Testis (tissue), 3 donors: ENCODE data around the gene MEGF9. TPM values are rescaled to one million over a fixed set of nuclear protein-coding genes. Genes with fewer than 3 reads are reported as not detected.
"Not testable (repeated sequence)": the region's sequence is repeated elsewhere in the genome, so short reads cannot be mapped to it uniquely, and the experiment has no call there.

ENCODE experiments used
- DNase-seq: peaks from one replicate; pipeline ENCODE4 v3.0.0-alpha.2; 2019
- H3K27ac ChIP-seq, 2 donors: fragments of 200-600 bp; sonication (generic); one replicate each; pipeline ENCODE4 v1.5.1; 2019
- H3K27me3 ChIP-seq: fragments of 200-600 bp; sonication (generic); one replicate; pipeline ENCODE4 v1.5.1; 2019
- H3K36me3 ChIP-seq: fragments of 200-600 bp; sonication (generic); one replicate; pipeline ENCODE4 v1.5.1; 2017; ENCODE audit warnings: low read depth; ENCODE audit errors: missing control alignments
- H3K4me1 ChIP-seq: fragments of 200-600 bp; sonication (generic); one replicate; pipeline ENCODE4 v1.5.1; 2019
- H3K4me3 ChIP-seq, 2 donors: fragments of 200-600 bp; sonication (generic); one replicate each; pipeline ENCODE4 v1.5.1; 2017 to 2019
- H3K9me3 ChIP-seq: fragments of 200-600 bp; sonication (generic); one replicate; pipeline ENCODE4 v1.5.1; 2017
- CTCF ChIP-seq, 3 experiments: fragments of 450-650 bp in 2 of 3; fragments of 200-600 bp in 1 of 3; sonication (generic) in 1 of 3; IDR thresholded peaks; one replicate each; pipeline ENCODE4 v1.5.1; 2016 to 2019; ENCODE audit warnings: antibody characterized with exemption in 3 of 3, mild to moderate bottlenecking in 2 of 3, moderate library complexity in 1 of 3
- POLR2A ChIP-seq: fragments of 450-650 bp; IDR thresholded peaks from one replicate; pipeline ENCODE4 v1.6.1; 2017; ENCODE audit warnings: antibody characterized with exemption, mild to moderate bottlenecking, moderate library complexity
- WGBS, 2 donors: methylation state at CpG; one replicate each; pipeline ENCODE4 v1.1.5; 2018; 5-methylcytosine and 5-hydroxymethylcytosine counted together
- intact Hi-C: fragments of 100-400 bp; cut with DNase I; formaldehyde crosslinking; loops from one replicate; pipeline ENCODE4 v1.15.1; 2023; ENCODE audit warnings: low total_unique reads
- polyA plus RNA-seq: library from polyadenylated mRNA; stranded (reverse); fragments of 350-450 nt; fragmentation: Illumina TruSeq; extraction: RNeasy Lipid Tissue Mini Kit (QIAGEN cat#74804); gene quantifications from one replicate; pipeline ENCODE4 v1.2.3, GENCODE V29; 2014; ENCODE audit warnings: low read depth, low replicate concordance; ENCODE audit not compliant: insufficient read depth
- total RNA-seq, 2 donors: library from RNA; depleted of rRNA; stranded (reverse); fragments of >200 nt; gene quantifications; one replicate each; pipeline ENCODE4 v1.2.3, GENCODE V29; 2016

MEGF9 gene
- total and polyA plus RNA-seq, 3 donors from 2014 or later, result 7.2 to 8.5 (median 8.2) TPM

DNA sequence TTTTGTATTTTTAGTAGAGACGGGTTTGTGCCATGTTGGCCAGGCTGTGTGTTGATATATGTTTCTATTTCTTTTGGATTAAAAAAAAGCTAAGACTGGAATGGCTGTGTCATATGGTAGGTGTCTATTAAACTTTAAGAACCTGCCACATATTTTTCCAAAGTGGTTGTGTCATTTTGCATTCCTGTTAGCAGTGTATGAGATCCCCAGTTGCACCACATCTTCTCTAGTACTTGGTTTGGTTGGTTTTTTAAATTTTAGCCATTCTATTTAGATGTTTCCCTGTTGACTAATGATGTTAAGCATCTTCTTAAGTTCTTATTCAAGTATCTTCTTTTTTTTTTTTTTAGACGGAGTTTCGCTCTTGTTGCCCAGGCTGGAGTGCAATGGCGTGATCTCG is 36.2 kb upstream of the MEGF9 start:
- no peak for DNase-seq
- Histone ChIP-seq H3K36me3 (no peaks in the 10 kb centered on the region), H3K27ac (no peak overlapping the region), H3K4me1 (no peaks in the 10 kb centered on the region), H3K27me3 (no peaks in the 10 kb centered on the region), H3K9me3 (no peaks in the 10 kb centered on the region), H3K4me3 (no peak overlapping the region)
- intact Hi-C loops, result no loop called here
- WGBS, 2 donors, result 87 to 91% methylated on average over 5 of the region's 5 CpGs
- TF ChIP-seq POLR2A (no peak), CTCF (IDR thresholded peaks at IDR 0.05) (no peak)

DNA sequence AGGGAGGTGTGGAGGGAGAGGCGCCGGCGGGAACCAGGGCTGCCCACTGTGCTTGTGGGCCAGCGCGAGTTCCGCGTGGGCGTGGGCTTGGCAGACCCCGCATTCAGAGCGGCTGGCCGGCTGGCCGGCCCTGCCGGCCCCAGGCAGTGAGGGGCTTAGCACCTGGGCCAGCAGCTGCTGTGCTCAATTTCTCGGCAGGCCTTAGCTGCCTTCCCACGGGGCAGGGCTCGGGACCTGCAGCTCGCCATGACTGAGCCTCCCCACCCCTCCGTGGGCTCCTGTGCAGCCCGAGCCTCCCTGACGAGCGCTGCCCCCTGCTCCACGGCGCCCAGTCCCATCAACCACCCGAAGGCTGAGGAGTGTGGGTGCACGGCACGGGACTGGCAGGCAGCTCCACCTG is 32.1 kb upstream of the MEGF9 start:
- H3K4me1 ChIP-seq, H3K27me3 ChIP-seq, H3K36me3 ChIP-seq, intact Hi-C loops, H3K9me3 ChIP-seq, DNase-seq, H3K27ac ChIP-seq: not testable (repeated sequence)
- H3K4me3 ChIP-seq, result peak overlapping the region; percentile 6 to 29
- WGBS, 2 donors, result 58% methylated on average over 21 of the region's 26 CpGs; no CpG with 5 or more reads in 1 of the 2 donors

GRCh38 chr9:120745278-120745677 is 31.0 kb upstream of the MEGF9 start:
- Histone ChIP-seq H3K4me1 (no peaks in the 10 kb centered on the region), H3K9me3 (no peaks in the 10 kb centered on the region), H3K27me3 (no peaks in the 10 kb centered on the region), H3K4me3 (no peak overlapping the region), H3K27ac (no peak overlapping the region), H3K36me3 (no peaks in the 10 kb centered on the region)
- 86 to 93% methylated on average over 6 of the region's 6 CpGs for WGBS, 2 donors
- no peak for DNase-seq
- TF ChIP-seq CTCF (IDR thresholded peaks at IDR 0.05) (no peak), POLR2A (no peak)
- intact Hi-C loops, result no loop called here

DNA sequence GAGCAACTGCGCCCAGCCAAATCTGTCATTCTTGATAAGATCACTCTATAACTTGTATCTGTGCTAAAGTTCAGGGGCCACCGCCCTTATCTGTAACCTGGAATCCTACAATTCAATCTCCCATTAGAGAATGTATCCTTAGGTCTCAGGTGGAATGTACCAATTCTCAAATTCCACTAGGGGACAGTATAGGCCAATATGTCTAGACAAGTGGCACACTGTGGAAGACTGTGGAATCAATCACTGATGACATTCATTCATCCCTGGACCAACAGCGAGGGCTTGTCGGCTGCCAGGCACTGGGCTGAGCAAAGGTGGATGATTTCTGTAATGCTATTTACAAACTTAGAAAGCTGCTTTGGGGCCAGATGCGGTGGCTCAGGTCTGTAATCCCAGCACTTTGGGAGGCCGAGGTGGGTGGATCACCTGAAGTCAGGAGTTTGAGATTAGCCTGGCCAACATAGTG is 28.7 kb upstream of the MEGF9 start:
- H3K4me1 ChIP-seq, result no peaks in the 10 kb centered on the region
- H3K36me3 ChIP-seq, result no peaks in the 10 kb centered on the region
- TF ChIP-seq POLR2A (no peak), CTCF (IDR thresholded peaks at IDR 0.05) (peak in 2 of 3 experiments; percentile 52 to 54)
- no peak overlapping the region for H3K27ac ChIP-seq
- whole genome bisulfite sequencing, 2 donors, result 89 to 95% methylated on average over 6 of the region's 6 CpGs
- H3K9me3 ChIP-seq, result no peaks in the 10 kb centered on the region
- no peak overlapping the region for H3K4me3 ChIP-seq
- no peaks in the 10 kb centered on the region for H3K27me3 ChIP-seq
- DNase-seq, result no peak
- intact Hi-C loops, result no loop called here

- H3K27me3 ChIP-seq, result no peaks in the 10 kb centered on the region
- H3K27ac ChIP-seq, result no peak overlapping the region
- 75 to 91% methylated on average over 1 of the region's 1 CpG for WGBS, 2 donors
- intact Hi-C loops, result no loop called here
- TF ChIP-seq POLR2A, result no peak
- H3K36me3 ChIP-seq, result no peaks in the 10 kb centered on the region
- H3K4me3 ChIP-seq, result no peak overlapping the region
- DNase-seq, result no peak
- no peaks in the 10 kb centered on the region for H3K4me1 ChIP-seq
- no peaks in the 10 kb centered on the region for H3K9me3 ChIP-seq
Measured at GRCh38 chr9:120741701-120742100, 27.4 kb upstream of the MEGF9 start.

GRCh38 chr9:120741191-120741590 is 26.9 kb upstream of the MEGF9 start:
- H3K36me3 ChIP-seq, result no peaks in the 10 kb centered on the region
- WGBS, 2 donors, result 69 to 76% methylated on average over 1 of the region's 1 CpG
- TF ChIP-seq POLR2A (no peak), CTCF (IDR thresholded peaks at IDR 0.05) (no peak)
- no peaks in the 10 kb centered on the region for H3K9me3 ChIP-seq
- intact Hi-C loops, result no loop called here
- no peak overlapping the region for H3K4me3 ChIP-seq
- no peaks in the 10 kb centered on the region for H3K27me3 ChIP-seq
- no peak overlapping the region for H3K27ac ChIP-seq
- H3K4me1 ChIP-seq, result no peaks in the 10 kb centered on the region
- no peak for DNase-seq
